H1 (cell line): ENCODE data around the gene HDLBP. TPM values are rescaled to one million over a fixed set of nuclear protein-coding genes. Genes with fewer than 3 reads are reported as not detected.

Experiments used
- ATF3 ChIP-seq: IDR thresholded peaks from 2 replicates; pipeline ENCODE4 v1.6.1; 2011; ENCODE audit warnings: low read depth, mild to moderate bottlenecking, low read length; ENCODE audit not compliant: insufficient read depth
- CBX8 ChIP-seq: fragments of 300-800, 300-1000 bp; sonication (generic); IDR thresholded peaks from 2 replicates; pipeline ENCODE4 v1.7.1; 2016; ENCODE audit warnings: low read depth, low read length, borderline replicate concordance
- CHD2 ChIP-seq: IDR thresholded peaks from 2 replicates; pipeline ENCODE4 v1.6.1; 2012; ENCODE audit warnings: low read length, improper control_type of control experiment
- CREB1 ChIP-seq: IDR thresholded peaks from 2 replicates; pipeline ENCODE4 v1.6.1; 2012; ENCODE audit warnings: inconsistent platforms
- EGR1 ChIP-seq: IDR thresholded peaks from 2 replicates; pipeline ENCODE4 v1.6.1; 2011; ENCODE audit warnings: low read depth, low read length, borderline replicate concordance
- FOSL1 ChIP-seq: IDR thresholded peaks from 2 replicates; pipeline ENCODE4 v1.6.1; 2011; ENCODE audit warnings: mild to moderate bottlenecking, low read depth, low read length, moderate library complexity; ENCODE audit not compliant: insufficient read depth
- RAD21 ChIP-seq, 2 experiments: IDR thresholded peaks in 1 of 2; conservative IDR thresholded peaks in 1 of 2; 2 replicates each; pipeline ENCODE4 v1.6.1; 2011; ENCODE audit warnings: low read depth in 2 of 2, low read length in 2 of 2, improper control_type of control experiment in 1 of 2, inconsistent platforms in 1 of 2, mild to moderate bottlenecking in 1 of 2, moderate library complexity in 1 of 2
- RFX5 ChIP-seq: IDR thresholded peaks from 2 replicates; pipeline ENCODE4 v1.6.1; 2011; ENCODE audit warnings: low read depth, low read length, improper control_type of control experiment, borderline replicate concordance
- RNF2 ChIP-seq: fragments of 200-900, 300-1000 bp; sonication (generic); IDR thresholded peaks from 2 replicates; pipeline ENCODE4 v1.7.1; 2016; ENCODE audit warnings: borderline replicate concordance, low read depth, mild to moderate bottlenecking, antibody characterized with exemption, low read length; ENCODE audit not compliant: poor library complexity, severe bottlenecking; ENCODE audit errors: missing control alignments
- polyA plus RNA-seq, 7 experiments: library from polyadenylated mRNA; depleted of rRNA in 3 of 7; stranded (reverse) in 5 of 7; unstranded in 2 of 7; fragments of >200 nt in 5 of 7; fragments of 200-250 nt in 2 of 7; gene quantifications; 1 replicate in 5 of 7; 2 replicates in 1 of 7; 4 replicates in 1 of 7; pipeline versions ENCODE4 v1.2.1 to v1.2.3, GENCODE V29; 2011 to 2013; ENCODE audit warnings: missing spikeins in 2 of 7, mixed read lengths in 2 of 7
- total RNA-seq: library from RNA; stranded (reverse); fragmentation: NEBNext Ultra II Directional; extraction: Animal tissue kit (Norgen Biotek cat#: 25700); gene quantifications from 2 replicates; pipeline ENCODE4 v1.2.1, GENCODE V29; 2021

HDLBP gene
- total and polyA plus RNA-seq, 2 of the 8 experiments (the other 6 are each of a cell fraction or from before 2014, with no cell fraction given), result 185 to 360 TPM

GRCh38 chr2:241302759-241303651 lies 12.5 kb downstream of the HDLBP start (continued):
- TF ChIP-seq RAD21 (IDR thresholded peaks at IDR 0.05 in 1 of 2, conservative IDR thresholded peaks at IDR 0.05 in 1 of 2; ENCODE audit: low read depth in 2 of 2, low read length in 2 of 2), result no peak
- TF ChIP-seq RFX5, result no peak
- TF ChIP-seq ATF3, result no peak
- TF ChIP-seq FOSL1, result no peak
- no peak for TF ChIP-seq RNF2
- TF ChIP-seq CREB1, result no peak
- TF ChIP-seq CHD2, result no peak
- TF ChIP-seq CBX8, result no peak
- no peak for TF ChIP-seq EGR1
